K562 (cell line): ENCODE measurements around the gene NUP214. TPM values are rescaled to one million over a fixed set of nuclear protein-coding genes. Genes with fewer than 3 reads are reported as not detected.
A peak's percentile ranks its signal among the peaks of the same experiment; 100 is the strongest.

ENCODE experiments used
- ATAC-seq: fragments of 200-7000 bp; cut with Tn5 transposase; 3 replicates; pipeline ENCODE4 v1.9.1; 2020; ENCODE audit warnings: moderate library complexity
- BruUV-seq: library from RNA; stranded (reverse); fragments of 400-500 nt; replicated peaks from 2 replicates; lab custom pipeline; 2021; lab: Mats Ljungman, UMichigan
- CTCF ChIA-PET: fragments of 300-600 bp; formaldehyde crosslinking; extraction: SDS; loops from one replicate; lab custom pipeline; 2021; ENCODE audit warnings: low intra/inter-chr PET ratio; lab: Yijun Ruan, JAX
- POLR2A ChIA-PET: fragments of 300-600, 350-650 bp; sonication (Branson Sonifier 250); formaldehyde crosslinking; extraction: SDS; loops from one replicate; lab custom pipeline; 2021; ENCODE audit warnings: antibody characterized with exemption, inconsistent platforms; lab: Yijun Ruan, JAX
- DNase-seq, 4 experiments: peaks; one replicate each; pipeline versions ENCODE4 v3.0.0 to v3.0.0-alpha.2; 2011 to 2018; ENCODE audit warnings: low spot score in 3 of 4, mixed read lengths in 3 of 4; ENCODE audit errors: extremely low read depth in 1 of 4
- FAIRE-seq: peaks from 2 replicates; lab custom pipeline; 2011; peaks lifted over from hg19 to GRCh38; lab: Jason Lieb, UNC
- H2AFZ ChIP-seq: 2 replicates; pipeline ENCODE4 v1.6.0; 2011; ENCODE audit warnings: low read depth, low read length, control low read depth, inconsistent platforms
- H3K27ac ChIP-seq: fragments of 200-600 bp; 3 replicates; pipeline ENCODE4 v1.8.0; 2011; ENCODE audit warnings: low read depth, mild to moderate bottlenecking, control low read depth, inconsistent platforms, low read length, moderate library complexity, mixed read lengths; ENCODE audit errors: extremely low read depth
- H3K27me3 ChIP-seq, 2 experiments: fragments of 300-600 bp in 1 of 2; 2 replicates in 1 of 2; 3 replicates in 1 of 2; pipeline versions ENCODE4 v1.6.0 to v1.8.0; 2011; ENCODE audit warnings: inconsistent platforms in 2 of 2, low read length in 2 of 2, mild to moderate bottlenecking in 1 of 2, mixed read lengths in 1 of 2, moderate library complexity in 1 of 2; ENCODE audit not compliant: control insufficient read depth in 2 of 2, insufficient read depth in 2 of 2
- H3K36me3 ChIP-seq: fragments of 300-600 bp; 3 replicates; pipeline ENCODE4 v1.8.0; 2011; ENCODE audit warnings: mild to moderate bottlenecking, low read length, inconsistent platforms; ENCODE audit not compliant: control insufficient read depth, insufficient read depth
- H3K4me1 ChIP-seq, 2 experiments: fragments of 200-600 bp in 1 of 2; replicated peaks in 1 of 2; 2 replicates in 1 of 2; 3 replicates in 1 of 2; pipeline versions ENCODE4 v1.5.1 to v1.8.0; 2011; ENCODE audit warnings: inconsistent platforms in 2 of 2, low read length in 2 of 2, mild to moderate bottlenecking in 1 of 2, mixed read lengths in 1 of 2, moderate library complexity in 1 of 2; ENCODE audit not compliant: control insufficient read depth in 2 of 2, insufficient read depth in 2 of 2
- H3K4me2 ChIP-seq: 2 replicates; pipeline ENCODE4 v1.6.1; 2011; ENCODE audit warnings: low read length, control low read depth, inconsistent platforms, mixed read lengths; ENCODE audit not compliant: insufficient read depth
- H3K4me3 ChIP-seq: fragments of 200-600 bp; sonication (generic), shearing (Covaris generic); 2 replicates; pipeline ENCODE4 v1.5.1; 2016; ENCODE audit warnings: control low read depth, inconsistent platforms
- H3K79me2 ChIP-seq: fragments of 200-600 bp; 3 replicates; pipeline ENCODE4 v1.8.0; 2011; ENCODE audit warnings: low read length, inconsistent platforms; ENCODE audit not compliant: control insufficient read depth, insufficient read depth
- H3K9ac ChIP-seq, 2 experiments: 2 replicates each; pipeline versions ENCODE4 v1.6.0 to v1.6.1; 2011; ENCODE audit warnings: low read depth in 2 of 2, low read length in 2 of 2, control low read depth in 1 of 2, inconsistent platforms in 1 of 2, mild to moderate bottlenecking in 1 of 2, mixed read lengths in 1 of 2; ENCODE audit not compliant: insufficient read depth in 1 of 2
- H3K9me1 ChIP-seq: one replicate; pipeline ENCODE4 v1.6.0; 2011; ENCODE audit warnings: inconsistent platforms, mild to moderate bottlenecking, low read length, moderate library complexity; ENCODE audit not compliant: control insufficient read depth, insufficient read depth
- H3K9me3 ChIP-seq: replicated peaks from 2 replicates; pipeline ENCODE4 v1.5.1; 2011; ENCODE audit warnings: low read depth, low read length, inconsistent platforms; ENCODE audit not compliant: control insufficient read depth, insufficient read depth
- H4K20me1 ChIP-seq: replicated peaks from 2 replicates; pipeline ENCODE4 v1.6.1; 2011; ENCODE audit warnings: low read length, inconsistent platforms, mixed read lengths; ENCODE audit not compliant: control insufficient read depth, insufficient read depth
- ARID2 ChIP-seq: fragments of 450-650 bp; IDR thresholded peaks from 2 replicates; pipeline ENCODE4 v1.6.1; 2017; ENCODE audit warnings: antibody characterized with exemption, mild to moderate bottlenecking
- ATF6 ChIP-seq: sonication (generic); formaldehyde crosslinking; IDR thresholded peaks from 2 replicates; pipeline ENCODE4 v1.4.0; 2020; ENCODE audit warnings: mild to moderate bottlenecking, missing genetic modification reagents
- BRF1 ChIP-seq: IDR thresholded peaks from 3 replicates; pipeline ENCODE4 v1.6.1; 2011; ENCODE audit warnings: borderline replicate concordance, mild to moderate bottlenecking; ENCODE audit not compliant: insufficient read length; ENCODE audit errors: extremely low read depth
- ERF ChIP-seq: fragments of 450-650 bp; formaldehyde crosslinking; IDR thresholded peaks from 2 replicates; pipeline ENCODE4 v1.4.0; 2020; ENCODE audit warnings: mild to moderate bottlenecking, mixed read lengths
- FOXJ2 ChIP-seq: fragments of 200-800 bp; sonication (Bioruptor generic); IDR thresholded peaks from 2 replicates; pipeline ENCODE4 v1.6.1; 2016; ENCODE audit warnings: missing genetic modification characterization, missing compliant biosample characterization
- MYBL2 ChIP-seq, 2 experiments: fragments of 450-650 bp in 1 of 2; sonication (generic) in 1 of 2; formaldehyde crosslinking in 1 of 2; IDR thresholded peaks; 2 replicates each; pipeline versions ENCODE4 v1.6.1 to v1.8.1; 2017 to 2022; ENCODE audit warnings: borderline replicate concordance in 1 of 2, inconsistent platforms in 1 of 2, low read depth in 1 of 2, mild to moderate bottlenecking in 1 of 2, missing genetic modification reagents in 1 of 2, moderate library complexity in 1 of 2
- MYC ChIP-seq, 2 experiments: fragments of 250-450 bp in 1 of 2; sonication (Bioruptor Pico) in 1 of 2; IDR thresholded peaks; 2 replicates each; pipeline versions ENCODE4 v1.5.1 to v1.6.1; 2012 to 2021; ENCODE audit warnings: low read depth in 2 of 2, borderline replicate concordance in 1 of 2, improper control_type of control experiment in 1 of 2, low read length in 1 of 2, mild to moderate bottlenecking in 1 of 2, moderate library complexity in 1 of 2
- NFATC3 ChIP-seq: fragments of 450-650 bp; IDR thresholded peaks from 2 replicates; pipeline ENCODE4 v1.6.1; 2017; ENCODE audit warnings: mild to moderate bottlenecking
- PHF20 ChIP-seq: fragments of 450-650 bp; IDR thresholded peaks from 2 replicates; pipeline ENCODE4 v1.6.1; 2018; ENCODE audit not compliant: partially characterized antibody
- RBM22 ChIP-seq: fragments of 200-400 bp; formaldehyde crosslinking; IDR thresholded peaks from 2 replicates; pipeline ENCODE4 v1.6.1; 2018; ENCODE audit warnings: low read length, low read depth; ENCODE audit not compliant: poor library complexity, severe bottlenecking
- RNF2 ChIP-seq: sonication (generic); IDR thresholded peaks from 2 replicates; pipeline ENCODE4 v1.6.1; 2016
- SMARCA5 ChIP-seq: fragments of 450-650 bp; IDR thresholded peaks from 2 replicates; pipeline ENCODE4 v1.6.1; 2016
- STAT6 ChIP-seq: sonication (generic); formaldehyde crosslinking; IDR thresholded peaks from 2 replicates; pipeline ENCODE4 v1.8.1; 2023; ENCODE audit warnings: mild to moderate bottlenecking, missing genetic modification reagents
- ZBED1 ChIP-seq: IDR thresholded peaks from 2 replicates; pipeline ENCODE4 v1.6.1; 2014
- ZNF274 ChIP-seq: IDR thresholded peaks from 2 replicates; pipeline ENCODE4 v1.6.1; 2011; ENCODE audit warnings: low read depth, mild to moderate bottlenecking, low read length, moderate library complexity, borderline replicate concordance
- WGBS: fragments of 100-300 bp; shearing (Covaris generic); methylation state at CpG from one replicate; pipeline ENCODE4 v1.1.6; 2016; ENCODE audit warnings: low coverage, mixed read lengths; ENCODE audit not compliant: insufficient coverage; ENCODE audit errors: missing lambda C conversion rate; 5-methylcytosine and 5-hydroxymethylcytosine counted together
- in situ Hi-C: fragments of 300-500 bp; cut with MboI; formaldehyde crosslinking; loops from 4 replicates; pipeline ENCODE4 v1.15.0; 2018; ENCODE audit warnings: inconsistent platforms, mixed read lengths
- intact Hi-C: fragments of 100-400 bp; cut with micrococcal nuclease; formaldehyde crosslinking; loops from 2 replicates; pipeline ENCODE4 v1.14.2; 2022
- polyA plus RNA-seq, 8 experiments: library from polyadenylated mRNA; depleted of rRNA in 4 of 8; stranded (reverse) in 5 of 8; unstranded in 3 of 8; fragments of >200 nt; fragmentation: Nextera tagmentation in 2 of 8; fragmentation: Illumina TruSeq in 1 of 8; extraction: Ambion mirVana in 2 of 8; extraction: Trizol in 1 of 8; gene quantifications; 2 replicates each; pipeline versions ENCODE4 v1.2.1 to v1.2.3, GENCODE V29; 2011 to 2014; ENCODE audit warnings: inconsistent platforms in 1 of 8, missing spikeins in 1 of 8
- total RNA-seq, 7 experiments: library from RNA; depleted of rRNA in 6 of 7; stranded (reverse); fragments of >200 nt in 6 of 7; fragmentation: Illumina TruSeq in 2 of 7; extraction: Trizol in 2 of 7; gene quantifications; 2 replicates each; pipeline versions ENCODE4 v1.2.1 to v1.2.3, GENCODE V29; 2011 to 2021; ENCODE audit warnings: low replicate concordance in 1 of 7
- TF ChIP-seq, protein P1 (sequence below): fragments of 450-650 bp; IDR thresholded peaks from 2 replicates; pipeline ENCODE4 v1.6.1; 2017; ENCODE audit warnings: mild to moderate bottlenecking, moderate library complexity

The NUP214 gene
- total and polyA plus RNA-seq, 9 of the 15 experiments (the other 6 are each of a cell fraction or from before 2014, with no cell fraction given), result 56.9 to 332 (median 97.1) TPM

DNA sequence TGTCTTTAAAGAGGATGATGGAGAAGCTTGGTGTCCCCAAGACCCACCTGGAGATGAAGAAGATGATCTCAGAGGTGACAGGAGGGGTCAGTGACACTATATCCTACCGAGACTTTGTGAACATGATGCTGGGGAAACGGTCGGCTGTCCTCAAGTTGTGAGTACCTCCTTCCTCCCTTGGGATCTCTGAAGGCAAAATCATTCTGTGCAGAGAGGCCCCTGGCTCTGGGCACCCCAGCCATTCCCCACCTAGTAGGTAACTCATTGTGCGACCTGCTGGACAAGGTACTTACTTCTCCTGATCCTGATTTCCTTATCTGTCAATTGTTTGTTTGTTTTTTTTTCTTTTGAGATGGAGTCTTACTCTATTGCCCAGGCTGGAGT lies 7.6 kb upstream of the NUP214 start:
- no peak overlapping the region for H3K27ac ChIP-seq
- no TSS peak for BruUV-seq
- ATAC-seq (no peak), DNase-seq (peak in 1 of 4 experiments; percentile 54), FAIRE-seq (no peak)
- H3K4me2 ChIP-seq, result no peak overlapping the region
- no peaks in the 10 kb centered on the region for H3K9me3 ChIP-seq
- in situ Hi-C loops, result no loop called here
- H3K36me3 ChIP-seq, result no peaks in the 10 kb centered on the region
- peaks cover 3 to 7% of the 10 kb centered on the region in 2 experiments; a peak in 3 of 5 replicates for H3K4me1 ChIP-seq
- H3K27me3 ChIP-seq, result peaks cover 80 to 83% of the 10 kb centered on the region in 2 experiments
- peak overlapping the region in 1 of 2 experiments; percentile 6; a peak in 1 of 4 replicates for H3K9ac ChIP-seq
- H3K79me2 ChIP-seq, result no peaks in the 10 kb centered on the region
- no peak overlapping the region for H3K4me3 ChIP-seq
- H4K20me1 ChIP-seq, result peaks cover 26% of the 10 kb centered on the region
- ChIA-PET POLR2A (interaction anchor here (0.5 to 99.3 kb wide), 6 partner anchors 17 to 353 kb away, joined by 3 to 3336 read pairs (median 3); partner anchors contain the start of genes AIF1L and NUP214), CTCF (interaction anchor here (0.6 kb wide), 1 partner anchor 318 kb away, joined by 4 read pairs; no protein-coding TSS in a partner anchor)
- peaks cover 6% of the 10 kb centered on the region for H3K9me1 ChIP-seq
- no peak for TF ChIP-seq RNF2
- no peak for TF ChIP-seq NFATC3
- no peak for TF ChIP-seq STAT6 (CRISPR knock-in tag)
- TF ChIP-seq, protein P1, sequence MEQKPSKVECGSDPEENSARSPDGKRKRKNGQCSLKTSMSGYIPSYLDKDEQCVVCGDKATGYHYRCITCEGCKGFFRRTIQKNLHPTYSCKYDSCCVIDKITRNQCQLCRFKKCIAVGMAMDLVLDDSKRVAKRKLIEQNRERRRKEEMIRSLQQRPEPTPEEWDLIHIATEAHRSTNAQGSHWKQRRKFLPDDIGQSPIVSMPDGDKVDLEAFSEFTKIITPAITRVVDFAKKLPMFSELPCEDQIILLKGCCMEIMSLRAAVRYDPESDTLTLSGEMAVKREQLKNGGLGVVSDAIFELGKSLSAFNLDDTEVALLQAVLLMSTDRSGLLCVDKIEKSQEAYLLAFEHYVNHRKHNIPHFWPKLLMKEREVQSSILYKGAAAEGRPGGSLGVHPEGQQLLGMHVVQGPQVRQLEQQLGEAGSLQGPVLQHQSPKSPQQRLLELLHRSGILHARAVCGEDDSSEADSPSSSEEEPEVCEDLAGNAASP, result no peak
- no peak for TF ChIP-seq ERF (CRISPR knock-in tag)
- TF ChIP-seq MYC (IDR thresholded peaks at IDR 0.05; ENCODE audit: low read depth, low read length), result no peak
- TF ChIP-seq MYC (CRISPR knock-in tag; IDR thresholded peaks at IDR 0.05; ENCODE audit: borderline replicate concordance, low read depth), result no peak
- no peak for TF ChIP-seq ARID2
- no peak for TF ChIP-seq ZBED1
- no peak for TF ChIP-seq FOXJ2 (tag)
- TF ChIP-seq RBM22, result no peak
- TF ChIP-seq ZNF274, result no peak
- no peak for TF ChIP-seq ATF6
- no peak for TF ChIP-seq PHF20
- TF ChIP-seq BRF1, result no peak
- no peak for TF ChIP-seq MYBL2 (IDR thresholded peaks at IDR 0.05; ENCODE audit: low read depth)
- TF ChIP-seq MYBL2 (CRISPR knock-in tag; IDR thresholded peaks at IDR 0.05; ENCODE audit: borderline replicate concordance), result no peak
- TF ChIP-seq SMARCA5, result no peak
- intact Hi-C loops, result no loop called here
- 2% methylated on average over 4 of the region's 4 CpGs for WGBS
- no peak overlapping the region for H2AFZ ChIP-seq
